IPS DF 19.7 (cell line): Measurements from ENCODE around the gene ESRRA.

ENCODE experiments used
- DNase-seq: peaks from one replicate; pipeline ENCODE4 v3.0.0-alpha.2; 2013; ENCODE audit warnings: low read depth, low spot score

The ESRRA gene

DNA sequence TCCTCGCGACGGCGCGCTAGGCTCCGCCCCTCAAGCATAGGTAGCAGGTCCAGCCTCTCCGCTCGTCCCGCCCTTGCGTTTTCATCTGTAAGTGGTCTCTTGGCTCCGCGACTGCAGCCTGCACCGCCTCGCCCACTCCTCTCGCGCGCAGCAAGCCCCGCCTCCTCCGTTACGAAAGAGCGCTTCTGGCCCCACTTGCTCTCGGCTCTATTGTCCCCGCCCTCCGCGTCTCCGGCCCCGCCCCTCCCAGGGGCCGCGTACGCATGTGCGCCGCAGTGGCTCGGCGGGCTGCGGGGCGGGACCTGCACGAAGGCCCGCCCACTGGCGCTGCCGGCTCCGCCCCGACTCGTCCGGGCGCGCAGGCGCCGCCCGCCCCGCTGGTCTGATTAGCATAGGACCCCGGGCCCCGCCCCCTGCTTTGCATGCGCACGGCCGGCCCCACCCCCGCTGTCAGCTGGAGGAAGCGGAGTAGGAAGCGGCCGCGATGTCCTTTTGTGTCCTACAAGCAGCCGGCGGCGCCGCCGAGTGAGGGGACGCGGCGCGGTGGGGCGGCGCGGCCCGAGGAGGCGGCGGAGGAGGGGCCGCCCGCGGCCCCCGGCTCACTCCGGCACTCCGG lies at the start of gene ESRRA:
ESRRA (plus strand) TSS at position 450 of the 616 bp plus-strand sequence. CDS start 1,656 bp downstream, outside the sequence.
- DNase-seq: peak; percentile 90

DNA sequence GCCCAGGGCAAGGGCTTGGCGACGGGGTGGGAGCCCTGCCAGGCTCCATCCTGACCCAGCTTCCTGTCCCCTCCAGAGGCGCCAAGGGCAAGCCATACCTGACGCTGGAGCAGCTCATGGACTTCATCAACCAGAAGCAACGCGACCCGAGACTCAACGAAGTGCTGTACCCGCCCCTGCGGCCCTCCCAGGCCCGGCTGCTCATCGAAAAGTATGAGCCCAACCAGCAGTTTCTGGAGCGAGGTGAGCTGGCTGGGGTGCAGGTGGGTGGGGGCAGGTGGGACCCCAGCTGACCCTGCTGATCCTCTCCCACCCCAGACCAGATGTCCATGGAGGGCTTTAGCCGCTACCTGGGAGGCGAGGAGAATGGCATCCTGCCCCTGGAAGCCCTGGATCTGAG lies 49.0 kb upstream of the ESRRA start:
- DNase-seq: no peak

DNA sequence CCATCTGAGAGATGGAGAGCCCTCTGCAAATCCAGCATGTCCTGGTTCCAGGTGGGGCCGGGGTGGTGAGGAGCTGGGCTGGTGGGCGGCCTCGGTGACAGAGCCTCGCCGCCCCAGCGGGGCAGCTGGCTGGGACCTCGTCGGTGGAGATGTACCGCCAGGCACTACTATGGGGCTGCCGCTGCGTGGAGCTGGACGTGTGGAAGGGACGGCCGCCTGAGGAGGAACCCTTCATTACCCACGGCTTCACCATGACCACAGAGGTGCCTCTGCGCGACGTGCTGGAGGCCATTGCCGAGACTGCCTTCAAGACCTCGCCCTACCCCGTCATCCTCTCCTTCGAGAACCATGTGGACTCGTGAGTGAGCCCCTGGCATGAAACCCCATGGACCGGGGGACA lies 47.0 kb upstream of the ESRRA start:
- DNase-seq: no peak

DNA sequence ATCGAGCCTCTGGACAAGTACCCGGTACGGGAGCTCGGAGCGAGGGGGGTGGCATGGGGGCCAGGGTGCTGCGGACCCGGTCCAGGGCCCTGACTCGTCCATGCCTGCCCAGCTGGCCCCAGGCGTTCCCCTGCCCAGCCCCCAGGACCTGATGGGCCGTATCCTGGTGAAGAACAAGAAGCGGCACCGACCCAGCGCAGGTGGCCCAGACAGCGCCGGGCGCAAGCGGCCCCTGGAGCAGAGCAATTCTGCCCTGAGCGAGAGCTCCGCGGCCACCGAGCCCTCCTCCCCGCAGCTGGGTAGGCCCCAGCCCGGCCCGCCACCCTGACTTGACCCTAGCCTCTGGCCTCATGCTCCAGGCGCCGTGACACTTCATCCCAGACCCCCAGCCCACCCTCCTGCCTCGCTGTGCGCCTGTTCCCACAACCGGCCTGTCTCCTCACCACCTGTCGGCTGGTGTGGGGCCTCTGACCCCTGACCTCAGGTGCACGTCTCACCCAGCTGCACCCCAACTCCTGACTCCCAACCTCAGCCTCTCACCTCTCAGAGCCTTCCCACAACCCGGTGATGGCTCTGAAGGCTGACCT lies 46.3 kb upstream of the ESRRA start:
- DNase-seq: no peak

DNA sequence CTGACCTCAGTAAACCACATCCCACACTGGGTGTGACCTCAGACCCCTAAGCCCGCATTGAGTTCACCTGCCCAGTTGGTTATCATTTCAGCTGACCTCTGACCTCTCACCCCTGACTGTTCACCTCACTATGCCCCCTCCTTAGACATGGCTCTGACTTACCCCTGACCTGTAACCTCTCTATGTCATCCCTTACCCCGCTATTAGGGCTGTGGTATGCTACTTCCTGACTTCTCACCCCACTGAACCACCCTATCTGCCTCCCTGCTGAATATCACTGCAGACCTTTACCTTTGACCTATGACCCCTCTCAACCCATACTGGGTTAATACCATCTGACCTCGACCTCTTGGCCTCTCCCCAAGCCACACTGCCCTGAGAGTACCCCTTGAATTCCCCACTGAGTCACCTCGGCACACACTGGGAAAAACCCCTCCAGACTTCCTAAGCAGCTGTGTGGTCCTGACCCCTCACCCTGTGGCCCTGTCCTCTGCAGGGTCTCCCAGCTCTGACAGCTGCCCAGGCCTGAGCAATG lies 45.7 kb upstream of the ESRRA start:
- no peak for DNase-seq

DNA sequence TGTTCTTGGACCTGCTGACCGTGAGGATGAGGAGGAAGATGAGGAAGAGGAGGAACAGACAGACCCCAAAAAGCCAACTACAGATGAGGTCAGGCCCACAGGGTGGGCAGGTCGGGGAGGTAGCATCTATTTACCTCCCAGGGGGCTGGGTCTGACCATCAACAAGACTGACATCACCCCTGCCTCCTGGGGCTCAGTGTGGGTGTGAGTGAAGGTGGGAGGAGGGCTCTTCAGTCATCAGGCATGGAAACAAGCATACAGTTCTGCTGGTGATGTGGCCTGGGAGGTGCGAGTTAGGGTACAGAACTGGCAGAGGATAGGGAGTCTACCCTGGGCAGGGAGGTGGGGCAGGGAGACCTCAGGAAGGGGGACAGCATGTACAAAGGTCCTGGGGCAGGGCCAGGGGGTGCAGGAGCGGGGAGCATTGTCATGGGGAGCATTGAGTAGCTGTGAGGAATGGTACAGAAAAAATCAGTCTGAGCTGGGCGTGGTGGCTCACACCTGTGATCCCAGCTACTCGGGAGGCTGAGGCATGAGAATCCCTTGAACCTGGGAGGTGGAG lies 45.1 kb upstream of the ESRRA start:
- no peak for DNase-seq

DNA sequence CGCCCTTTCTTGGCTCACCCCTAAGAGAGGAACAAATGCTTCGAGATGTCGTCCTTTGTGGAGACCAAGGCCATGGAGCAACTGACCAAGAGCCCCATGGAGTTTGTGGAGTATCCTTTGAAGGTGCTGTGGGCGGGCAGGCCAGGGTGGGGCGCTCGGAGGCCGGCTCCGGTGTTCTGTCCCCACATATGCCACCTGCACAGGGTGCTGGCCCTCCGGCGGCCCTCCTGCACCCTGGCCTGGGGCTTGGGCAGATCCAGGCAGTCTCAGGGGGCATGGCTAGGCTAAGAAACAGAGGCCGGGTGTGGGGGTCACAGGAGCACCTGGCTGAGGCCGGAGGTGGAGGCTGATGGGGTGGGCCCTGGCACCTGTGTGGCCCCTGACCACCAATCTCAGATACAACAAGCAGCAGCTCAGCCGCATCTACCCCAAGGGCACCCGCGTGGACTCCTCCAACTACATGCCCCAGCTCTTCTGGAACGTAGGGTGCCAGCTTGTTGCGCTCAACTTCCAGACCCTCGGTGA lies 43.7 kb upstream of the ESRRA start:
- no peak for DNase-seq

DNA sequence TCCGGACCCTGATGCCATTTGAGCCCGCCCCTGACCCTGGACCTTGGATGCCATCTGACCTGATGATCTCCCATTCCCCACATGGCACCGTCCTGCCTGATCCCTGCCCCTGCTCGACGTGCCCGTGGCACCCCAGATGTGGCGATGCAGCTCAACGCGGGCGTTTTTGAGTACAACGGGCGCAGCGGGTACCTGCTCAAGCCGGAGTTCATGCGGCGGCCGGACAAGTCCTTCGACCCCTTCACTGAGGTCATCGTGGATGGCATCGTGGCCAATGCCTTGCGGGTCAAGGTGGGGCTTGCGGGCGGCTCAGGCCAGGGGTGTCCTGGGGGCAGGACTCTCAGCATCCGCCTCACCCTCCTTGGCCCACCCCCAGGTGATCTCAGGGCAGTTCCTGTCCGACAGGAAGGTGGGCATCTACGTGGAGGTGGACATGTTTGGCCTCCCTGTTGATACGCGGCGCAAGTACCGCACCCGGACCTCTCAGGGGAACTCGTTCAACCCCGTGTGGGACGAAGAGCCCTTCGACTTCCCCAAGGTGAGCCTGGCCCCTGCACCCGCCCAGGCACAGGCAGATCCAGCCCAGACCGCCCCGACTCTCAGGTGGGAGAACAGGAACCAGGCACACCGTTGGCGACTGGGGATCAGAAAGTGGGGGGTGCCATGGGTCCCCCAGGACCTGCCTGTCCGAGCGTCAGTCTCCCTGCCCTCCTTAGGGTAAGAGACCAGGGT lies 42.9 kb upstream of the ESRRA start:
- DNase-seq: no peak

DNA sequence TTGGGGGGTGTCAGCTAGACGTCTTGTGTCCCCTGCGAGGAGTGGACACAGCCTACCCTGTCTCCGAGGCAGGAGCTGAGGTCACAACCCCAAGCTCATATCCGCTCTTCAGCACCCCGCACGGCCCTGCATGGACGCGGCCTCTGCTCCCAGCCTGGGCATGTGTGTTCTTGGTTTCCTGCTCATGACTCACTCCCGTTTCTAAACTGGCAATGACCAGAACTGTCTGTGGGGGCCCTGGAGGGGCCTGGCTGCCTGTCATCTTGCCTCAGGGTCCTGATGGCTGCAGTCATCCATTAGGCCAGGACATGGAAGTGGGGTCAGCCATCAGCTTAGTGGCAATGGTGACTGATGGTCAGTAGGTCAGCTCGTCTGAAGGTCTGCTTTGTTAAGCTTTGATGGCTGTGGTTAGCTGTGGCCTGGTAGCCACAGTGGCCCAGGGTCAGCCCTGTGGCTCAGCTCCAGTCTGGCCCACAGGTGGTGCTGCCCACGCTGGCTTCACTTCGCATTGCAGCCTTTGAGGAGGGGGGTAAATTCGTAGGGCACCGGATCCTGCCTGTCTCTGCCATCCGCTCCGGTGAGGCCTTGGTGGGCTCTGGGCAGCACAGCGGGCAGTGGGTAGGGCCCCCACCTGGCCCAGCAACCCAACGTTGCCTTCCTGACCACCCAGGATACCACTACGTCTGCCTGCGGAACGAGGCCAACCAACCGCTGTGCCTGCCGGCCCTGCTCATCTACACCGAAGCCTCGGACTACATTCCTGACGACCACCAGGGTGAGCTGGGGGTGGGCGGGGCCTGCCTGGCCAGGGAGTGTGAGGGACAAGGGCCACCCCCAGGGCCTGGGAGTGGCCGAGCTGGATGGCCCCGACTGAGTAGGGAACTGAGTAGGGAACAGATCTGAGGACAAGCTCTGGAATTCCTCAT lies 42.0 kb upstream of the ESRRA start:
- DNase-seq: no peak

DNA sequence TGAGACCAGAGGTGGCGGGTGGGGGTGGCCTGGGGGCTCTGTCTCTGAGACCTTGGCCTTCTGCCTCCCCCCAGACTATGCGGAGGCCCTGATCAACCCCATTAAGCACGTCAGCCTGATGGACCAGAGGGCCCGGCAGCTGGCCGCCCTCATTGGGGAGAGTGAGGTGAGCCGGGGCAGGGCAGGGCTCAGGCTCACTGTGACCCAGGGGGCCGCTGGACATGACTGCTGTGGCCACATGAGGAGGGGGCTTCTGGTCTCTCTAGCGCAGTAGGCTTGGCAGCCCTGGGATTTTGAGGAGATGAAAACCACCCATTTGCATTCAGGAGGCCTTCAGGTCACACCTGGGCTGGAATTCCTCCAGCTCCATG lies 41.4 kb upstream of the ESRRA start:
- DNase-seq: no peak

DNA sequence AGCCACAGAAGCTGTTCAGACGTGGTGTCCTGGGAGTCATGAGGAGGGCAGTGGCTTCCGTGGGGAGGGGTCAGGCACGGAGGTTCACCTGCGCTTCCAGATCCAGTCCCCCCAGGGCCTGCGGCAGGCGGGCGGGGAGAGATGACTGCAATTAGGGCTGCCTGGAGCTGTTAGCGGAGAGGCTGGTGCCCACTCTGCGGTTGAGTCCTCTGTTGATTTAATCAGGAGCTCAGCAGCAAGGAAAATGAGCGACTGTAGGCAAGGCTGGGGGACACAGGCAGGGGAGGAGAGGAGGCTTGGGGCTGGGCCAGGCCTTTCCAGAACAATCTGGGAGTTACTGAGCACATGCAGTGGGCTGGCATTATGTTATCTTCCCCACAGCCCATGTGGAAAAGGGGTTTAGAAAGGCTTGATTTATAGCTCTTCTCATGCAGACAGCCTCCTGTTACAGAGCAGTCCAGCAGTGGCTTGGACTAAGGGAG lies 40.9 kb upstream of the ESRRA start:
- DNase-seq: no peak

DNA sequence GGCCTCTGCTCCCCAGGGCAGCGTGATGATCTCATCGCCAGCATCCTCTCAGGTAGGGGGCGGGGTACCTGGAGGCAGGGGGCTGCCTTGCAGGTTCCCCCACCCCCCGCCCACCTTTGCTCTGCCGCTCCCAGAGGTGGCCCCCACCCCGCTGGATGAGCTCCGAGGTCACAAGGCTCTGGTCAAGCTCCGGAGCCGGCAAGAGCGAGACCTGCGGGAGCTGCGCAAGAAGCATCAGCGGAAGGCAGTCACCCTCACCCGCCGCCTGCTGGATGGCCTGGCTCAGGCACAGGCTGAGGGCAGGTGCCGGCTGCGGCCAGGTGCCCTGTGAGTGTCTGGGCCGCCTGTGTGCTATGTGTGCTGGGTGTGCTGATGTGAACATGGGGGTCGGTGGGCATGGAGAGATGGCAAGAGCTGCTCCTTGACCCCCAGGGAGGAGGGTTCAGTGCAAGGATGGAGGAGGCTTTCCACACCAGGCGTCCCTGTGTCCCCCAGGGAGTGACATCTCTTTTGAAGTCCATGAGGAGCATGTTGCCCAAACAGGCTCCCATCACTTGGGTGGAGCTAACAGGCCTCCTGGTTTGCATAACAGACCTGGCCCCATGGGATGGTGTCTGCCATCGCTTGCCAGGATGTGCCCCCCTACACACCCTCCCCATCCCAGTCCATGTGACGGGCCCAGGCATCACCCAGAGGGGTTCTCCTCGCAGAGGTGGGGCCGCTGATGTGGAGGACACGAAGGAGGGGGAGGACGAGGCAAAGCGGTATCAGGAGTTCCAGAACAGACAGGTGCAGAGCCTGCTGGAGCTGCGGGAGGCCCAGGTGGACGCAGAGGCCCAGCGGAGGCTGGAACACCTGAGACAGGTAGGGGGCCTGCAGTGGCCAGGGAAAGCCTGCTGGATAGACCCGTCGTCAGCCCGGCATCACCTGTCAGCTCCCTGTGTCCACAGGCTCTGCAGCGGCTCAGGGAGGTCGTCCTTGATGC lies 39.9 kb upstream of the ESRRA start:
- no peak for DNase-seq

DNA sequence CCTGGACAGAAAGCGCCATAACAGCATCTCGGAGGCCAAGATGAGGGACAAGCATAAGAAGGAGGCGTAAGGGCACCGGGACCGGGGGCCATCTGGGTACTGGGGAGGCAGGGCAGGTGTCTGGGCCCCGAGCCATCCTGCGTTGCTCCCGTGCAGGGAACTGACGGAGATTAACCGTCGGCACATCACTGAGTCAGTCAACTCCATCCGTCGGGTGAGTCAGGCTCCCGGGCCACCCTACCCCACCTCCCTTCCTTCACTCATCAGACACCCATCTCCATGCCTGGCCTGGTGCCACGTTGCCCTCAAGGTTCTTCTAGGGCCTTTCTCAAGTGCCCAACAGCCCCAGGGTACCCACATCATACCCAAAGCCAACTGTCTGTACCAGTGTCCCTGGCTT lies 39.0 kb upstream of the ESRRA start:
- DNase-seq: no peak

DNA sequence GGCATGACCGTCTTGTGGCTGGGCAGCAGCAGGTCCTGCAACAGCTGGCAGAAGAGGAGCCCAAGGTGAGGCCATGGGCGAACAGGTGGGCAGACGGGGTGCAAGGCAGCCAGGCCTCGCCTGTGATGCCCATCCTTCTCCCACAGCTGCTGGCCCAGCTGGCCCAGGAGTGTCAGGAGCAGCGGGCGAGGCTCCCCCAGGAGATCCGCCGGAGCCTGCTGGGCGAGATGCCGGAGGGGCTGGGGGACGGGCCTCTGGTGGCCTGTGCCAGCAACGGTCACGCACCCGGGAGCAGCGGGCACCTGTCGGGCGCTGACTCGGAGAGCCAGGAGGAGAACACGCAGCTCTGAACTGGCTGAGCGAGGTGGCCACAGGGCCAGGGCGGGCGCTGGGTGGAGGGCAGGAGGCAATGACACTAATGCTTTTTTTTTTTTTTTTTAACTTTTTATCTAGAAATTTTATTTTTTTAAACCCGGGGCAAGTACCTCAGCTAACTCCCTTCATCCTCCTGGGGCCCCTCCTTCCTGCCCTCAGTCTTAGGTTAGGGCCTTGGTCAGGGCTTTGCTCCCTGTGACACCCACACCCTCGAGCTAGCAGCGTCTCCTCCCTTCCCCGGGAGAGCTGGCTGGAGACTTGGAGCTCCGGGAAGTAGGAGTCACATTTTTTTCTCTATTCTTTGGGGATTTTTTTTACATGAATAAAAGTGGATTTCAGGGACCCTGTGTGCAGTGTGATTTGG lies 37.9 kb upstream of the ESRRA start:
- DNase-seq: no peak

DNA sequence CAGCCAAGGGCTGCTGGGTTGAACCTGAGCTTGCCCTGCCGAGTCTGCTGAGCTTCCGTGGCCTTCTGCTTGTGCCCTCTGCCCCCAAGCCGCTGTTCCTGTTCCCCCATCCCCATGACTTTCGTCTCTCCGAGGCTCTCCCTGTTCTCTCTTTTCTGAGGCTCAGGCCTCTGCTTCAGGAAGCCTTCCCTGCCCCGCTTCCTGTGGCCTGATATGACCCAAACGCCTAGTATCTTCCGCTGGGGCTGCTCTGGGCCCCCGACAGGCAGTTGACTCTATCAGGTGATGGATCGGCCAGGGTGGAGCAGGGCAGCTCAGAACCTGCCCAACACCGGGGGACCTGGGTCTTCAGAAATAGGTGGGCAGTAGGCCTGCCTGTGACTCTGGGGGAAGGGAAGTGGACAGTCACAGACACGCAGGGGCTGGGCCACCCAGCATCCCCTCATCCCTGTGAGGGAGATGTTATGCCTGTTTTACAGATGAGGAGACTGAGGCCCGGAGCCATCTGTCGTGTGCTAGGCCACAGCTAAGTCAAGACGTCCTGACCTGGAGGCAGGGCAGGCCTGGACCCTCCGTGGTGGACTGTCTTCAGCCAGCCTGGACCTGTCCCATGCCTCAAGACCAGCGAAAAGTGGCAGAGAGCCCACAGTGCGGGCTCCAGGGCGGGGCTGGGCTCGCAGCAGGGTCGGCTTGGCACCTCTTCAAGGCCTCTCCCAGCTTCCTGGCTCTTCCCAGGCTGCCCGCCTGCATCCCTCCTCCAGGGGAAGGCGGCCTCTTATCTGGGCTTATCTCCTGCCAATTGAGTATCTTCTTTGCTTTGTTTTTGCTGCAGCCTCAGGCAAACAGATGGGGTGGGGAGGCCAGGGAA lies 37.1 kb upstream of the ESRRA start:
- DNase-seq: no peak

DNA sequence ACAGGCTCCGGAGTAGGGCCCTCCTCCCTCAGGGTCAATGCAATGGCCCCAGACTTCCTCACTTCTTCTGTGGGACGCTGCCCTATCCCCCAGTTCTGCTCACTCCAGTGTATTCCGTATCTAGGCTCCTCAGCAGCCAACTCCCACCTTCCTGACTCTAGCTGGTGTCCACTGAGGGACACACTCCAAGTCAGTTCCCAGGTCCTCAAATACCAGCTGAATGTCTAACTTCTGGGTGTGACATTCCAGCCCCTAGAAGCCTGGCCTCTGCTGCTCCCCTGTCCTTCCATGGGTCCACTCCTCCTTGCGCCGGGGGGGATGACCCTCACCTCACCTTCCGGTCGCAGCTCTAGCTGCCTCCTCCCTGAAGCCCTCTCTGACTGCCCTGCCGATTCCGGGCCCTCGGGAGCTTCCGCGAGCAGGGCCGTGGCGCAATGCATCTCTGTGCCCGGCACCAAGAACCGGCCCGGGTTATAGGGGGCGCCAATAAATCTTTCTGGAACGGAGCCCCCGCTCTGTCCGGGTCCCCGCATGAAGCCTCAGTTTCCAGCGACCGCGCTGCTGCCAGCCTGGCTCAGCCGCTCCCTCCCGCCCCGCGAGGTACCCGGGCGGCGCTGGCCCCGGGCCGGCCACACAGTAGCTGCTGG lies 36.3 kb upstream of the ESRRA start:
- no peak for DNase-seq

DNA sequence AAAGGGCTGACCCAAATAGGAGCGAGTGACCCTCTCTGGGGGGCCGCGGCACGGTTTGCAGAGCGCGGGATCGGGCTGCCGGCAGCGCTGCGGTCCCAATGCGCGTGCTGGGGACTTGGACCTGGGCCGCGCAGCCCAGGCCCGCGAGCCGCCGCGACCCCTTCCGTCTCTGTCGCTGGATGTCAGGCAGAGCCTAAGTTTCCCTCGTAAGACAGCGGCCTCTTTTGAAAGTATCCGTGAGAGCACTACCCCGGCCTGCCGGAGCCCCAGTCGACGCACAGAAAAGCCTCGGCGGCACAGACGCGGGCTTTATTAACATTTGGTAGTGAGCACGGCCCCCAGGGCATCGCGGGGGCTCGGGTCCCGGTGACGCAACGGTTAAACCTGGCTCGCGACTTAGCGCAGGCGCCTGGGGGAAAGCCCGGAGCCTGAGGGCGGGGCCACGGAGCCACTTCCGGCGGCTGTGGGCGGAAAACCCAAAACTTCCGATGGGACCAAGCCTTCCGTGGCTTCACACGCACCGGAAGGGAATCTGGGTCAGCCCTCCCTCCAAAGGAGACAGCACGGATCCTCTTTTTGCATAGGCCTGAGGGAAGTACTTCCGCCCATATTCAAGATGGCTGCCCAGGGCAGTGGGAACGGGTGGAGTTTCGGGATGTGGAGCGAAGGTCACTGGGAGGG lies 35.6 kb upstream of the ESRRA start:
- DNase-seq: peak; percentile 100
